T1000 (cell line): ENCODE results near the gene HSDL1.

Experiments used
- DNase-seq: peaks from one replicate; lab custom pipeline; 2025; ENCODE audit warnings: mixed read lengths; lab: John Stamatoyannopoulos, UW

Gene HSDL1

DNA sequence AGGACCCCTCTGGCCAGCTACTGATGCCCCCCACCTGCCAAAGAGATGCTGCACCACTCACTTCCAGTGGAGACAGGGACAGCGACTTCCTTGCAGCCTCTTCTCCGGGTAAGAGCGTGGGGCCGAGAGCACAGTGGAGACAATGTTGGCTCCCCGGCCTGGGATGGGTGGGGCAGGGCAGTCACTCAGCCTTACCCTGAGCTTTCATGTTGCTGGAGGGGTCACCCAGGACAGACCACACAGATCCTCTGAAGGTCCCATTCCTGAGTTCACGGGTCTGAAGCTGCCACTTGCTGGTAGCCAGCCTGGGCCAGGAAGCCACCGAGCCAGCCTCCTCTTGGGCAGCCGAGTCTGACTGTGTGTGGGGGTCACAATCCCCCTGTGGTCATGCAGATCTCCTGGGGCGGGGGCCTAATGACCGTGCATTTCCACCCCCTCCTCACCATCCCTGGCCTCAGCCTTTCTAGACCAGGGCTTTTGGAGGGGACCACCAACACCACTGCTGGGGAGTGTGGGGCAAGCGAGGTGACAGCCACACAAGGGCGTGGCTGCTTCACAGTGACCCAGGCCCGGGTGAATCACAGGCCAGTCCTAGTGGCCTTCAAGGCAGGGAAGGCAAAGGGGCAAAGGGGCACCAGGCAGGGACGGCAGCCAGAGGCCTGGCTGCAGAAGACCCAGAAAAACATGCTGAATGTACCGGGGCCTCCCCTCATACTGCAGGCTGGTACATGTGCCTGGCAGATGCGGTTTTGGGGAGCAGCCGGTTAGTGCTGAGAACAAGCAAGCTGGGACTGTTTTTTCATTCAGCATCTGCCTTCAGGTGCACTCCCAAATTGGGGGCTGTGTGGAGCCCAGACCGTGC lies 31.4 kb upstream of the HSDL1 start:
- DNase-seq: no peak

DNA sequence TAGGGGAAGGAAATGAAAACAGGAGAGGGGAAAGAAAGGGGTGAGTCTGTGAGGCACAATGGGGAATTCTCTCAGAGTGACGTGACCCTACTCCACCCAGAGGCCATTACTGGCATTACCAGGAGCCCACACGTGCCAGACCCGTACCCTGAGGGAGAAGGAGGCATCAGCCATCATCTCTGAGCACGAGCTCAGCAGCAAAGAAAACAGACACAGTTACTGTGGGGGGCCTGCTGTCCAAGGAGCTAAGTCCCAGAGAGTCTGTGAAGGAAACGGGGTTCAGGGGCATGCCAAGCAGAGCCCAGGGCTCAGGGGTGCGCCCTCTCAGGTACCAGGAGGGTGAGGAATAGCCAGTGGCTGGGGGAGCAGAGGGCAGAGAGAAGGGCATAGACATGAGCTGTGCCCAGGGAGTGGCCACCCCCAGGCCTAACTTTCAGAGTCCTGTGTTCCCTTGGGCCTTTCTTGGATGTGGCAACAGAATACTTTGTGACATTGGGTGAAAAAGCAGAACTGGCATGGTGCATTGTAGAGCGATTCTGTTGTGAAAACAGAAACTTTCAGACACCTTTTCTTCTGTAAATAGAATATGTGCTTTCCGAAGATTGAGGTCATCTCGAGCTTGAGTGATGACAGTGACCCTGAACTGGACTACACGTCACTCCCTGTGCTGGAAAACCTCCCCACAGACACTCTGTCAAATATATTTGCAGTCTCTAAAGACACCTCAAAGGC lies 30.5 kb upstream of the HSDL1 start:
- no peak for DNase-seq

DNA sequence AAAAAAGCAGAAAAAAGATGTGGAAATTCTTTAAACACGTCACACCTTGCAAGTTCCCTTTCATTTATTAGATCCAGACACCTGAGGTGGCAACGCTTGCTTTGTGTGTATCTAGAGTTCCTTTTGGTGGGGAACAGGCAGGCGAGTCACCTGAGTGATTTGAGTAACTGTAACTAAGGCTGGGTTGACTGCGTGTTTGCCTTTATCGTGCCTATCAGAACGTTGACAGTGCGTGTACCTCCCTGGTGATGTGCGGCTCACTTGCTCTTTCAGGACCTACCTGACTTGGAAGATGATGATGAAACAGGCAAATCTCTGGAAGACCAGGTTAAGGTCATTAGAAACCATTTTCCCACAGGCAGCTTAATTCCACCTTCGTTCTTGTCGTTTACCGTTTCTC lies 29.4 kb upstream of the HSDL1 start:
- no peak for DNase-seq

DNA sequence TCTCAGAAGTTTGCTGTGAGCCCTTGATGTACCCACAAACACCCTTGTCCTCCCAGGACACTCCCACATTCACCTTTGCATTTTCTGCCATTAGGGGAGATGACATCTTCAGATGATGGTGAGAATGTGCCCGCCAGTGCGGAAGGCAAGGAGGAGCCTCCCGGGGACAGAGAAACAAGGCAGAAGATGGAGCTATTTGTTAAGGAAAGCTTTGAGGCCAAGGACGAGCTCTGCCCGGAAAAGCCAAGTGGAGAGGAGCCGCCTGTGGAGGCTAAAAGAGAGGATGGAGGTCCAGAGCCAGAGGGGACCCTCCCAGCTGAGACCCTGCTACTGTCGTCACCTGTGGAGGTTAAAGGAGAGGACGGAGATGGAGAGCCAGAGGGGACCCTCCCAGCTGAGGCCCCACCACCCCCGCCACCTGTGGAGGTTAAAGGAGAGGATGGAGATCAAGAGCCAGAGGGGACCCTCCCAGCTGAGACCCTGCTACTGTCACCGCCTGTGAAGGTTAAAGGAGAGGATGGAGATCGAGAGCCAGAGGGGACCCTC lies 24.9 kb upstream of the HSDL1 start:
- DNase-seq: no peak

DNA sequence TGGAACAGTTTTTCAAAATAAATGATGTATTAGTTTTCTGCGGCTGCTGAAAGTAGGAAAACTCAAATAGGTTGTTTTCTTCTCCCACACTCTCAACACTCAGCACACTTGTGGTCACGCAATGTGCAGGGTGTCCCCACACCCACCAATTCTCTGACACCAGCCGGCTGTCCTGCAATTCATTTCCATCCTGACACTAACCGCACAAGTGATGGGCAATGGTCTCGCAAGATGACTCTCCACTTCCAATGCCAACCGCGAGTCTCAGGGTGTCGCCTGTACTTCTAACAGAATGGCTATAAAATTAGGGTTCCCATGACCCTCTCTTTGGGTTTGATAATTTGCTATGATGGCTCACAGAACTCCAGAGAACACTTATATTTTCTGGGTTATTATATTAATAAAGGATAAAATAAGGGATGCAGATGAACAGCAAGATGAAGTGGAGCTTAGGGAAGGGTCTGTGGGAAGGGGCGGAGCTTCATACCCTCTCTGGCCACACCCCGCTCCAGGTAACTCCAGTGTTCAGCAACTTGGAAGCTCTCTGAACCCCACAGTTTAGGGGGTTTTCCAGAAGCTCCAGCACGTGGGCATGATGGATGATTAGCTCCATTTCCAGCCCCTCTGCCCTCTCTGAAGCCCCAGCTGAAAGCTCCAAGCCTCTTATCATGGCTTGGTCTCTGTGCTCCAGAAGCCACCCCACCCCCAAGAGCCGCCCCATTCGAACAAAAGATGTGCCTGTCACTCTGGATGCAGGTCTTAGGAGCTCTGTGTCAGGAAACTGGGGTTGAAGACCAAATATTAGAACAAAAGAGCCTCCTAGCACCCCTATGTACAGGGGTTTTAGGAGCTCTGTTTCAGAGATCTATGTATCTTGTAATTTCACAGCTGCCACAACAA lies 22.1 kb upstream of the HSDL1 start:
- DNase-seq: no peak

DNA sequence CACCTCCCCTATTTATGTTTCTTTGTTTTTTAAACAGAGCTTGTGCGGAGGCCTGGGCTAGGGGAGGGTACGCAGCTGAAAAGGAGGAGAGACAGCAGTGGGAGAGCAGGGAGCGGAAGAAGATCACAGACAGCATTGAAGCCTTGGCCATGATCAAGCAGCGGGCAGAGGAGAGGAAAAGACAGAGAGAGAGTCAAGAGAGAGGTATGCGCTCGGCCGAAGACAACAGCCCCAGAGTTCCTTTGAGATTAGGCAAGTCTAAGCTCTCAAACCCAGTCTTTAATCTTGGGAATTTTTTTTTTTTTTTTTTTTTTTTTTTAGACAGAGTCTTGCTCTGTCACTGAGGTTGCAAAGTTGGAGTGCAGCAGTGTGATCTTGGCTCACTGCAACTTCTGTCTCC lies 20.8 kb upstream of the HSDL1 start:
- no peak for DNase-seq

DNA sequence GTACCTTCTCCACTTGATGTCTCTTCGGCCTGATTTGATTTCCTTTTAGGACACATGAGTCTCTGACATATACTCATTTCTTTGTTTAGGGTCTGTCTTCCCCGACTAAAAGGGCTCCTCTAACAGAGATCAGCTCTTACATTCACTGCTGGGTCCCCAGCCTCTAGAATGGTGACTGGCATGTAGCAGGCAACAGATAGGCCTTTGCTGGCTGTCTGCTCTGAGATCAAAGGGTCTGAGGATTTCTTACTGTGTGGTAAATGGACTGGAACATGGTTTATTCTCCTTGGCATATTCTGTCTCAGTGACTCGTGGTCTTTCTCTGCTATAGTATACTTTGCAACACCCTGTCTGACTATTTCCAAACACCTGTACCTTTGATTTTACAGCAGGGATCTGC lies 16.8 kb upstream of the HSDL1 start:
- DNase-seq: no peak

DNA sequence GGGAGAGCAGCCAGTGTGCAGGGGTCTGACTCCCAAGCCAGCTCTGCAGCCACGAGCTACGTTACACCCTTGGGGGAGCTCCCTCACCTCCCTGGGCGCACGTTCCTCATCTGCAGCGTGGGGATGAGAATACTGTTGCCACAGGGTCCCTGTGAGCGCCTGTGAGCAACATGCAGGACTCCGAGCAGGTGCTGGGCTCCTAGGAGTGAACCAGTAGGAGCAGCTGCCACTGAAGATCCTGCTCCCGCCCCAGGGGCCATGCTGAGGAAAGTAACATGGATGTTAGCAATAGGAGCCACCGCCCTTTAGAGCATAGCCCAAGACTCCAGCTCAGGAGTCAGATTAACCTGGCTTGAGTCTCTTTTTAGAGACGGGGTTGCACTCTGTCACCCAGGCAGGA lies 16.1 kb upstream of the HSDL1 start:
- DNase-seq: no peak

DNA sequence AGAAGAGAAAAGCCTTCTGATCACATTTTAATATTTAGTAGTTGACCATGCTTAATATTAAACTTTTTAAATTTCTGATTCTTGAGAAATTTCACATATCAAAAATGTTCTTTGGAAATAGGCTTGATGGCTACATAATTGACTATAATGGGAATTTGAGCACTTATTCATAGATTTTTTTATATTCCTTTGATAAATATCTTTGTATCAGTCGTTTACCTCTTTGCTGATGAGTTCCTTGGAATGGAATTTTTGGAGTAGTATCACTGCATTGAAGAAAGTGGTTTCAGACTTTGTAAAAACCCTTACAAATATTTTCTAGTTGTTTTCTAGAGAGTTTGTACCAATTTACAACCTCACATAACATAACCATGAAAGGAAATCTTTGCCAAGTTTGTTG lies 14.8 kb upstream of the HSDL1 start:
- DNase-seq: no peak

DNA sequence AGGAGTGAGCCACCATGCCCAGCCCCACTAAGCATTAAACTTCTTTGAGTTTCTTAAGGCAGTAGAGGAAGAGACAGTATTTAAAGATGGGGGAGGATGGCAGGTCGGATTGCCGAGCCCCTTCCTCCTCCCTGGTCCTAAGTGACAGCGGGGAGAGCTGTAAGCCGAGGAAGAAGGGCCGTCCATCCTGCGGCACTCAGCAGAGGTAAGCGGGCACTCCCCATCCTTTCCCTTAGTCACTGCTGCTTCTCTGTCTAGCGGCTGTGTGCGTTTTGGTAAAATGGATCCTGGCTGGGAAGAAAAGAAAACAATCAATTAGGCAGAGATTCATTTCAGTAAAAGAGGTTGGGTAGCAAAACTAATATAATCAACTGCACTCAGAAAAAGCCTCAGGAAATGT lies 14.0 kb upstream of the HSDL1 start:
- DNase-seq: no peak

DNA sequence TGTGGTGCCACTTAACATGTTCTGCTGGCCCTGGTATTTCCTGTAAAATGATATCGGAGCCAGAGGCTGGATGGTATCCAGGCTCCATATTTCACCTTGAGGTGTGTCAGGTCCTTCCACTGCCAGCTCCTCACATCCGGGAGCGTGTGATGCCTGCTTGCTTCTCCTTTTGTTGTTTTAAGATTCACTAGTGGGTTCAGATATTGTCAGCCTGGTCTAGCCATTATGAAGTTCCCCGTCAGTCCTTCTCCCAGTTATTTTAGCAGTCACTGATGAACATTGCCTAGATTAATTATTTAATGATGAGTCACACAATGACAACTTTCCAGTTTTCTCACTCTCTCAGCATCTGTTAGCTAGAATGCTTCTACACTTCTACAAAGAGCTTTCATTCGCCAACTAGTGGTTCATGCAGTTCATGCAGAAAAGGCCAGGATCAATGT lies 11.4 kb upstream of the HSDL1 start:
- no peak for DNase-seq

DNA sequence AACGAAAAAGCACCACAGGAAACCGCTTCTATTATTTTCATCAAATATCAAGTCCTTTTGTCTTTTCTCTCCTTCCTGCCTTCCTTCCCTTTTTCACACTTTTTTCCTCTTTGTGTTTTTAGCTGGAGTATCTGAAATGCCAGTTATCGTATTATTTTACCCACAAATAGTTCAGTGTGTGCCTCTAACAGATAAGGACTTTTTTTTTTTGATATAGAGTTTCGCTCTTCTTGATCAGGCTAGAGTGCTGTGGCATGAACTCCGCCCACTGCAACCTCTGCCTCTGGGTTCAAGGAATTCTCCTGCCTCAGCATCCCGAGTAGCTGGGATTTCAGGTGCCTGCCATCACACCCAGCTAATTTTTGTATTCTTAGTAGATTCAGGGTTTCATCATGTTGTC lies 10.8 kb upstream of the HSDL1 start:
- DNase-seq: no peak

DNA sequence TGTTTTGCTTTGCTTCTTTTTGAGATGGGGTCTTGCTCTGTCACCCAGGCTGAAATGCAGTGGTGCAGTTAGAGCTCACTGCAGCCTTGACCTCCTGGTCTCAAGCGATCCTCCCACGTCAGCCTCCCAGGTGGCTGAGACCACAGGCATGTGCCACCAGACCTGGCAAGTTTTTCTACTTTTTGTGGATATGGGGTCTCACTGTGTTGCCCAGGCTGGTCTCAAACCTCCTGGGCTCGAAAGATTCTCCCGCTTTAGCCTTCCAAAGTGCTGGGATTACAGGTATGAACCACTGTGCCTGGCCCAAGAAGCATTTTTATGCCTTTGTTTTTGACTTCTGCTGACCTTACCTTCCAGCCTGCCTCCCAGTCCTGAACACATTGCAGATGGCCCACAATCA lies 10.2 kb upstream of the HSDL1 start:
- no peak for DNase-seq

DNA sequence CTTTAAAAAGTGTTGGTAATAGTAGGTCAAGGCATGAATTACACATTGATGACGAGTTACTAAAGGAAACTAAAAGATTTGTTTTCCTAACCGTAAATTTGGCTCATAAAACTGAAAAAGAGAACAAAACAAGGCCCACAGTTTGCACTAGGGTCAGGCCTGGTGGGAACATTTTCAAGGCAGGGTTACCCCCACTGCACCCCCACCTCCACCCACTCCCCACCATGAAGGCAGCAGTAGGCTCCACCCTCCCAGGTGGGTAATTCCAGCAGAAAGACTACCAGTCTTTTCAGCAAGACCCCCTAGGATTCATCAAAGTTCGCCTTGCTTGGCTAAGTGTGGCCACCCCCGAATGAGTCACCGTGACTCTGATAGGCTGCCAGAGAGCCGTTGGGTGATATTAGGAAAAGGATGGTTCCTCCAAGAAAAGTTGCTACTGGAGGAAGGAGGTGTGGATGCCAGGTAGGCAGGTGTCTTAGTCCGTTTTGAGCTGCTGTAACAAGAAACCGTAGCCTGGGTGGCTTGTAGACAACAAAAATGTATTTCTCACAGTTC lies 8.8 kb upstream of the HSDL1 start:
- no peak for DNase-seq

DNA sequence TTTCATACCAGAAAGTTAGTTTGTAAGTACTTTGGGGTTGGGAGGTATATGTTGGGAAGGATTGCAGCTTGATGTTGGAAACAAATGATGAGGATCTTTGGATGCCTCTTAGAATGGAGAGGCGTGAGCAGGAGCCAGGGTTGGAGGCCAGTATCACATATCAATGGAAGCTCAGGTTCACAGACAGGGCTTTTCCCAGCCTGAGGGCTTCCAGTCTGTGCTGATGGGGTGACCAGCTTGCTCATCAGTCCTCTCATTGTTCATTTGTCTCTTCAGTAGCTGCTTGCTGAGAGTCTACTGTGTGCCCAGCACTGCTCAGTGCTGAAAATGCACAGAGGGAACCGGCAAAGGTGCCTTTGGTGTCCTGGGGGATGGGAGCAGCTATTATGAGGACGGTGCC lies 5.9 kb upstream of the HSDL1 start:
- no peak for DNase-seq

DNA sequence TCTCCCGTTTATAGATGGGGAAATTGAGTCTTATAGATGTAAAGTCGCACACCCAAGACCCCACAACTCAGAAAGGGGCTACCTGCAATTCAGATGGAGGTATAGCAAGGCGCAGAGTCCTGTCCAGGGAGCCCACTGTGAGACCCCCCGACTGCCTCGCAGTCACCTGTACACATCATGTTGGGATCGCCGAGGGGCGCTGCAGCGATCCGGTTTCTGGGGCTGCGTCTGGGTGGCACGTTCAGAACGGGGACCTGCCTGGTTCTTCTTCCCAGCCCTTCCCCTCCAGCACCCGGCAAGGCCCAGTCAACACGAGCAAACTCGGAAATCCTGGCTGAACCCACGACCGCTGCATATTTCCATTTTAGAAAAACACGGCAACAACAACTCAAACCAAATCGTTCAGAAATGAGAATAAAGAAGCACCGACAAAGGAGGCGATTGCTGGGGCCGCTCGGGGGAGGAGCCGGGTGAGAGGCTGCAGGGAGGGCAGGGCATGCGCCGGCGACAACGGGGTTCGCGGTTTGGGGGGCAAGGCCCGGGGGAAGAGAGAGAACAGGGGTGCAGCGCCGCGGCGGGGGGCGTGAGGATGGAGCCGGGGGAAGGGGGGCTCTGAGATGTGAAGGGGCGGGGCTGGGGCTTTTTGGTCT lies 643 bp downstream of the HSDL1 start:
- no peak for DNase-seq

DNA sequence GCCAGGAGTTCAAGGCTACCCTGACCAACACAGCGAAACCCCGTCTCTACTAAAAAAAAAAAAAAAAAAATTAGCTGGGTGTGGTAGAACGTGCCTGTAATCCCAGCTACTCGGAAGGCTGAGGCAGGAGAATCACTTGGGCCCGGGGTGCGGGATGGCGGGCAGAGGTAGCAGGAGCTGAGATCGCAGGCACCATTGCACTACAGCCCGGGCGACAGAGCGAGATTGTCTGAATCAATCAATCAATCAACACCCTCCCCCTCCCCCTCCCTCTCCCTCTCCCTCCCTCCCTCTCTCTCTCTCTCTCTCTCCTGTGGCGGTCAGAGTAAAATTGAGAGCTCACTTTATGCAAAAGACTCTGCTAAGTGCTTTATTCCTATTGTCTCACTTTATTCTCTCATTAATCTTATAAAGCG lies 1.2 kb downstream of the HSDL1 start:
- DNase-seq: no peak

DNA sequence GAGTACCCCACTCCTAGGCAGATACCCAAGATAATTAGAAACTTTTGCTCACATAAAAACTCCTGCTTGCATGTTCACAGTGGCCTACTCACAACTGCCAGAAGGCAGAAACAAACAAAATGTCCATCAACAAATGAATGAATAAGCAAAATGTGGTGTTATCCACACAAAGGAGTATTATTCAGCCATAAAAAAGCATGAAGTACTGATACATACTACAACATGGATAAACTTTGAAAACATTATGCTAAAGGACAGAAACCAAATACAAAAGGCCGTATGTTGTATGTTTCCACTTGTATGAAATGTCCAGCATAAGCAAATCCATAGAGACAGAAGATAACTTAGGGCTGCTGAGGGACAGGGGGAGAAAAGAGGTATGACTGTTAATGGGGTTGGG lies 1.9 kb downstream of the HSDL1 start:
- no peak for DNase-seq

DNA sequence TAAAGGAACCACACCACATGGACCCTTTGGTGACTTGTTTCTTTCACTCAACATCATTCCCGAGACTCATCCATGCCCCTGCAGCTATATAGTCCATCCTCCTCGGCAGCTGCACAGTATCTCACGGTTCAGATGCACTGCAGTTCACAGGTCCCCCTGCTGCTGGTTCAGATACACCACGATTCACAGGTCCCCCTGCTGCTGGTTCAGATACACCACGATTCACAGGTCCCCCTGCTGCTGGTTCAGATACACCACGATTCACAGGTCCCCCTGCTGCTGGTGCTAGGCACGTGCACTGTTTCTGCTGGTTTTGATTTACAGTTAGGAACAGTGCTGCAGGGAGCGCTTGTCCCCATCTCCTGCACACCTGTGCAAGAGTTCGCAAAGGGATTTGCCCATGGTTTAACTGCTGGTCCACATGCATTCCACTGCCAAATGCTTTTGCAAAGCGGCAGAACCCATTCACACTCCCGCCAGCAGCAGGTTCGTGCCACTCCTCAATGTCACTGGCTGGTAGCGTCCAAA lies 3.8 kb downstream of the HSDL1 start:
- DNase-seq: no peak

DNA sequence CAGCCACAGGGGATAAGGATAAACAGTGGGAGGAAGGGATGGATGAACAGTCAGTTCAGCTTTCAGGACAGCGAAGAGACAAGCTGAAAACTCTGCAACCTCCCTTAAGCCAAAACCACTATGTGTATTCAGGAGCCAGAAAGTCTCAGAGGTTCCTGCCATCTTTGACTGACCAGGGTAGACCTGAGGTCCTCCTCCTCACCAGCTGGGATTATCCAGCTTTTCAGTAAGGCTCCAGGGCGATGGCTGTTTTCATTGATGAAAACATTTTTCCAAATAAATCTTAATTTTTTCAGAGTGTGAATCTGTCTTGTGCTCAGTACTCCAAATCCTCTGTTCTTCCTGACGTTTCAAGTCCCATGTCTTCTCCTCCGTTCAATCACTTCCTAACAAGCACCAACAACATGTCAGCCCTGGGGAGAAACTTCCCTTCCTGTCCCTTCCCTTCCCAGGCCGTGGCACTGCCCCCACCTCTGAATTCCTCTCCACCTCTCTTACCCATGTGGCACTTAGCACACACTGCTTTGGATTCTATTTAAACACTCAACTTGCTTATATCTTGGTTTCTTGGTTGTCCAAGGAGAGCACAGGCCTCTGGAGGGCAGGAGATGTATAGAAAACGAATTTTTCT lies 5.2 kb downstream of the HSDL1 start:
- DNase-seq: no peak
